Measurements from ENCODE around the gene THRB. TPM values are rescaled to one million over a fixed set of nuclear protein-coding genes. Genes with fewer than 3 reads are reported as not detected.
"Not testable (repeated sequence)": the region's sequence is repeated elsewhere in the genome, so short reads cannot be mapped to it uniquely, and the experiment has no call there.

Gene THRB
- total RNA-seq, 2 donors from 2014 or later, result 1.2 TPM; not detected in 1

DNA sequence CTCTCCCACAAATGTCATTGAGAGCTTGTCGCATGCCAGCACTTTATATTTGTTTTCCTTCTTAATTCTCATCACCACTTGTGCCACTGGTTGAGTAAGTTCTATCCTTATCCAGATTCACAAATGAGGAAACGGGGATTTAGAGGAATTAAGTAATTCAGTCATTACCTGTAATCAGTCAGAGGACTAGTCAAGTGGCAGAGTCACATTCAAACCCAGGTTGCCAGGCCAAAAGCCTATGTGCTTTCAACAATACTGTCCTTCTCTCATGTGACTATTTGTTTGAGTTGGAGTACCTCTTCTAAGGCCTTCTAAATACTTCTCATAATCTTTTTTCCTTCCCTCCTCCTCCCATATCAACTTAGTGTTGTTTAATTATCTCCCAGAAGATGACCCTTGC is 76.9 kb downstream of the THRB start:
- Mint-ChIP-seq H3K4me1 (no peaks in the 10 kb centered on the region), H3K27ac (no peak overlapping the region), H3K4me3 (no peak overlapping the region), H3K36me3 (ENCODE audit: low read depth) (no peaks in the 10 kb centered on the region), H3K27me3 (no peaks in the 10 kb centered on the region)
- no peak for DNase-seq
- no peak for ATAC-seq
- H3K9me3 ChIP-seq (ENCODE audit: control insufficient read depth, low read length, poor library complexity, severe bottlenecking), result no peaks in the 10 kb centered on the region

DNA sequence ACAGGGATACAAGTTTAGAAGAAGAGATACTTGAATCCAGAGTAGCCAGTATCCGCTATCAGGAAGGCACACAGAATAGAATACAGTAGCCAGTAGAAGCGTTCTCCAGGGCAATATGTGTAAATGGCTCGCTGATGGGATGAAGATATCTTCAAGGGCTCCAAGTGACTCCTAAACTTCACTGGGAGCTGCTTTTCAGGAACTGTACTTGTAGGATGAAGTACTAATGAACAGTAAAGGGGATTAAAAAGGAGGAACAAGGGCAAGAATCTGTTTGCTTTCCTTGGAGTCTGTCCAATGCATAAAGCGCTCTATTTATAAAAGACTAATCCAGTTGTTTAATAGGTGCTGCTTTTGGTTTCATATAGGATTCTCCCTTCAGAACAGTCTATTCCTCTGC is 78.4 kb downstream of the THRB start:
- H3K4me3 Mint-ChIP-seq, result no peak overlapping the region
- no peaks in the 10 kb centered on the region for H3K27me3 Mint-ChIP-seq
- ATAC-seq, result no peak
- no peaks in the 10 kb centered on the region for H3K36me3 Mint-ChIP-seq (ENCODE audit: low read depth)
- no peaks in the 10 kb centered on the region for H3K4me1 Mint-ChIP-seq
- no peak for DNase-seq
- no peaks in the 10 kb centered on the region for H3K9me3 ChIP-seq (ENCODE audit: control insufficient read depth, low read length, poor library complexity, severe bottlenecking)
- no peak overlapping the region for H3K27ac Mint-ChIP-seq

DNA sequence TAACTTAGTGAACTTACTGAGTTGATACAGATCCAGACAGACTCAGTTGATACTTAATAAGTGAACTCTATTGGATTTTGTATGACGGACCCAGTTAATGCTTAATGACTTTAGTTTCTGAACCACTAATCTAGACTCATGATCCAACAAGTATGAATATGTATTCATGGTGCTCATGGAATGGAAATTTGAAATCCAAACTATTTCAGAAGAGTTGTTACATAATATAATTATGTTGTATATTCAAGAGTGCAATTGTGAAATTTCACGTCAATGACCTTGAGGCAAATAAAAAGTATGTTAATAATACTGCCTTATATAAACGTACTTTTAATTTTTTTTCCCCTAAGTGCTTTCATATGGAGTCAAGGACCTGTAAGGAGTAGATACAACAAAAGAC is 78.8 kb downstream of the THRB start:
- Mint-ChIP-seq H3K4me1 (no peaks in the 10 kb centered on the region), H3K27me3 (no peaks in the 10 kb centered on the region), H3K36me3 (ENCODE audit: low read depth) (no peaks in the 10 kb centered on the region), H3K4me3 (no peak overlapping the region), H3K27ac (no peak overlapping the region)
- DNase-seq (no peak), ATAC-seq (no peak)
- H3K9me3 ChIP-seq (ENCODE audit: control insufficient read depth, low read length, poor library complexity, severe bottlenecking), result no peaks in the 10 kb centered on the region

DNA sequence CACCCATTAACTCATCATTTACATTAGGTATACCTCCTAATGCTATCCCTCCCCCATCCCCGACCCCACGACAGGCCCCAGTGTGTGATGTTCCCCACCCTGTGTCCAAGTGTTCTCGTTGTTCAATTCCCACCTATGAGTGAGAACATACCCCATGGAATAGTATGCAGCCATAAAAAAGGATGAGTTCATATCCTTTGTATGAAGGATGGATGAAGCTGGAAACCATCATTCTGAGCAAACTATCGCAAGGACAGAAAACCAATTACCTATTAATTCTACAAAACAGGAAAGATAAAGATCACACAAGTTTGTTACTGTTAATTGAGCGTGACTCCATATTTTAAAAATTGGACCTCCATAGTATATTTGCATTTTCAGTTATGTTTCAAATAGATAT is 81.0 kb downstream of the THRB start:
- not testable (repeated sequence) for H3K27ac Mint-ChIP-seq; H3K27me3 Mint-ChIP-seq; DNase-seq; H3K9me3 ChIP-seq (ENCODE audit: control insufficient read depth, low read length, poor library complexity, severe bottlenecking); ATAC-seq; H3K36me3 Mint-ChIP-seq (ENCODE audit: low read depth); H3K4me3 Mint-ChIP-seq; H3K4me1 Mint-ChIP-seq

GRCh38 chr3:24410860-24411259 is 83.8 kb downstream of the THRB start:
- ATAC-seq, result no peak

DNA sequence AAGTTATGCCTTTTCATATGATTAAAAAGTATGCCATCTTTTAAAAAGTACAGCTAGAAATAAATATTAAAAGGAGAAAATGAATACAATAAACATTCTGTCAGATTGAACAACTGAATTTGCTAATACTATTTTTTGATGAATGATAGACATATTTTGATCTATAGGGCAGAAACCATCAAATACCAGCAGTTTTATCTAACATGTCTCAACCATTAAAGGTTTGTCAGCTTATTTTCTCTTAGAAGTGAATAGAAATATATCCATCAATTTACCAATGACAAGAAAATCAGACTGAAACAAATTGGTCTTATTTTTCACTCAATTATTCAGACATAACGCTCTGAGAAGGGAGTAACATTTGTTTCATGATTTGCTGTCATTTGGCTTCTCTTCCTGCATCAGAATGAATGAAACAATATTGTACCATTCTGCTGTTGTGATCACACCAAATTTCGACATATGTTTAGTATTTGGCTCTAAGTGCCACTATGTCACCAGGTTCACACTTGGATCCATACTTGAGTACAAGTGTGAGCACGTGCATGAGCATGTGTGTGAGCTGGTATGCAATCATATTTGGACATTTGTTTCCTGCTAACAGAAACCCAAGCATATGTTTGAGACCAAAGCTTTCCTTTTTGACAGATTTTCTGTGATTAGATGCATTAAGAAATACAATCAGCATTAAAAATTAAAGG is 86.5 kb downstream of the THRB start:
- H3K36me3 Mint-ChIP-seq (ENCODE audit: low read depth), result no peaks in the 10 kb centered on the region
- no peak overlapping the region for H3K27ac Mint-ChIP-seq
- H3K9me3 ChIP-seq (ENCODE audit: control insufficient read depth, low read length, poor library complexity, severe bottlenecking), result no peaks in the 10 kb centered on the region
- no peaks in the 10 kb centered on the region for H3K4me1 Mint-ChIP-seq
- no peak for ATAC-seq
- no peak for DNase-seq
- no peak overlapping the region for H3K4me3 Mint-ChIP-seq
- H3K27me3 Mint-ChIP-seq, result no peaks in the 10 kb centered on the region

More at GRCh38 chr3:24410860-24411259, 83.8 kb downstream of the THRB start:
- H3K27ac Mint-ChIP-seq, result no peak overlapping the region
- H3K9me3 ChIP-seq (ENCODE audit: control insufficient read depth, low read length, poor library complexity, severe bottlenecking), result no peaks in the 10 kb centered on the region
- no peaks in the 10 kb centered on the region for H3K4me1 Mint-ChIP-seq
- H3K36me3 Mint-ChIP-seq (ENCODE audit: low read depth), result no peaks in the 10 kb centered on the region
- no peak for DNase-seq
- H3K27me3 Mint-ChIP-seq, result no peaks in the 10 kb centered on the region
- H3K4me3 Mint-ChIP-seq, result no peak overlapping the region

GRCh38 chr3:24406900-24407299 is 87.8 kb downstream of the THRB start:
- H3K36me3 Mint-ChIP-seq (ENCODE audit: low read depth), result no peaks in the 10 kb centered on the region
- DNase-seq (no peak), ATAC-seq (no peak)
- H3K9me3 ChIP-seq (ENCODE audit: control insufficient read depth, low read length, poor library complexity, severe bottlenecking), result no peaks in the 10 kb centered on the region
- no peaks in the 10 kb centered on the region for H3K27me3 Mint-ChIP-seq
- H3K27ac Mint-ChIP-seq, result no peak overlapping the region
- no peaks in the 10 kb centered on the region for H3K4me1 Mint-ChIP-seq
- no peak overlapping the region for H3K4me3 Mint-ChIP-seq

GRCh38 chr3:24405057-24405456 is 89.6 kb downstream of the THRB start:
- no peak for DNase-seq
- ATAC-seq, result no peak

GRCh38 chr3:24401811-24402185 is 92.9 kb downstream of the THRB start:
- no peaks in the 10 kb centered on the region for H3K27me3 Mint-ChIP-seq
- ATAC-seq, result no peak

More at GRCh38 chr3:24405057-24405456, 89.6 kb downstream of the THRB start:
- H3K27me3 Mint-ChIP-seq, result no peaks in the 10 kb centered on the region
- no peaks in the 10 kb centered on the region for H3K9me3 ChIP-seq (ENCODE audit: control insufficient read depth, low read length, poor library complexity, severe bottlenecking)
- no peaks in the 10 kb centered on the region for H3K36me3 Mint-ChIP-seq (ENCODE audit: low read depth)
- no peaks in the 10 kb centered on the region for H3K4me1 Mint-ChIP-seq
- H3K27ac Mint-ChIP-seq, result no peak overlapping the region
- no peak overlapping the region for H3K4me3 Mint-ChIP-seq

GRCh38 chr3:24401090-24401810 is 93.4 kb downstream of the THRB start:
- Mint-ChIP-seq H3K27me3 (no peaks in the 10 kb centered on the region), H3K36me3 (ENCODE audit: low read depth) (no peaks in the 10 kb centered on the region), H3K27ac (no peak overlapping the region), H3K4me1 (no peaks in the 10 kb centered on the region), H3K4me3 (no peak overlapping the region)
- DNase-seq, result no peak
- no peak for ATAC-seq
- H3K9me3 ChIP-seq (ENCODE audit: control insufficient read depth, low read length, poor library complexity, severe bottlenecking), result no peaks in the 10 kb centered on the region

More at GRCh38 chr3:24401811-24402185, 92.9 kb downstream of the THRB start:
- Mint-ChIP-seq H3K4me1 (no peaks in the 10 kb centered on the region), H3K27ac (no peak overlapping the region), H3K36me3 (ENCODE audit: low read depth) (no peaks in the 10 kb centered on the region), H3K4me3 (no peak overlapping the region)
- no peaks in the 10 kb centered on the region for H3K9me3 ChIP-seq (ENCODE audit: control insufficient read depth, low read length, poor library complexity, severe bottlenecking)
- DNase-seq, result no peak

DNA sequence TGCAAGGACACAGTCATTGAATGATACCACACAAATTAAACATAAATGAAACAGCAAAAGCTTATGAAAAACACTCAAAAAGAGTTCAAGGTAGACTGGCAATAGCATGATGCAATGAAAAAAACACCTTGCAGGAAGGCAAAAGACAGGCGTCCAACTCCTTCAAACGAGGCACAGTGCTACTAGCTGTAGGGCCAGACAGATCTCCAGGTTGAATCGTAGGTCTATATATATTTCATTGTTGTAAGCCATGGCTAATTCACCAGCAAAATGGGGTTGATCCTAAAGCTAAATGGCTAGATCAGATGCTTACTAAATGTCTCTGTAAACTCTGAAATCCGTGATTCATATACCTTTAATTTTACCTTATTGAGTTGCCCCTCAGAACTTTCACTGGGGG is 94.2 kb downstream of the THRB start:
- Mint-ChIP-seq H3K27me3 (no peaks in the 10 kb centered on the region), H3K4me3 (no peak overlapping the region), H3K36me3 (ENCODE audit: low read depth) (no peaks in the 10 kb centered on the region), H3K4me1 (no peaks in the 10 kb centered on the region), H3K27ac (no peak overlapping the region)
- no peaks in the 10 kb centered on the region for H3K9me3 ChIP-seq (ENCODE audit: control insufficient read depth, low read length, poor library complexity, severe bottlenecking)
- DNase-seq (no peak), ATAC-seq (no peak)

DNA sequence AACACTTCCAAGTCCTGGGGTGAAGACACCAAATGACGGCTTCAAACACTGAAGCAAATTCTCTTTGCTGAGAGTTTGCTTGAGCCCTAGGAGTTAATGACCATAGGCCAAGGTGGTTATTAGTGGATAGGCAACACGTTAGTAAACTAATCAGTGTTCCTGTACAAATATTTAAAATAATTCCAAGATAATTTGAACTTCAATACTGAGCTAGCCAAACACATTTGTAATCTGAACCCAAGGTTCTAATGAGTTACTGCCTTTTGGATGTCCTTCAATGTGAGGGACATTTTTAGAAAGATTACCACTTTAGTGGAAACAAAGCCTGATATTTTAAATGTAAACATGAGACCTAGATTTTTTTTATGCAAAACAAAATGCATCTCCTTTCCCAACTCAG is 94.6 kb downstream of the THRB start:
- no peak overlapping the region for H3K4me3 Mint-ChIP-seq
- no peaks in the 10 kb centered on the region for H3K36me3 Mint-ChIP-seq (ENCODE audit: low read depth)
- ATAC-seq (no peak), DNase-seq (no peak)
- no peaks in the 10 kb centered on the region for H3K9me3 ChIP-seq (ENCODE audit: control insufficient read depth, low read length, poor library complexity, severe bottlenecking)
- no peak overlapping the region for H3K27ac Mint-ChIP-seq
- no peaks in the 10 kb centered on the region for H3K27me3 Mint-ChIP-seq
- no peaks in the 10 kb centered on the region for H3K4me1 Mint-ChIP-seq

DNA sequence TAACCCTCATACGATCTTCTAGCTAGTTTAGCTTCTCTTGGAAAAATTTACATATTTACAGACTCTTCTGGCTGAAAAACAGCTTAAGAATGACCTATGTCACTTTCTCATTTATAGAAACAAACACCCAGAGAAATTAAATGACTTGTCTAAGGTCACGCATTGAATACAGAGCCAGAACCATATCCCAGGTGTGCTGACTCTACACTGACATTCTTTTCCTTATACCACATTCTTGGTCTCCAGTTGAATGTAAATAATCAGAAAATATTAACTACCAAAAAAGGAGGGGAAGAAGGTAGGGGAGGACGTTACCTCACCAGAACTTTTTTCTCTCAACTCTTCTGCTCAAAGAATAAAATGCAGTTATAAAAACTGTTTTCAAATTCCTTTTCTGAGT is 95.0 kb downstream of the THRB start:
- Mint-ChIP-seq H3K4me1 (no peaks in the 10 kb centered on the region), H3K36me3 (ENCODE audit: low read depth) (no peaks in the 10 kb centered on the region), H3K4me3 (no peak overlapping the region), H3K27ac (no peak overlapping the region), H3K27me3 (no peaks in the 10 kb centered on the region)
- ATAC-seq, result no peak
- H3K9me3 ChIP-seq (ENCODE audit: control insufficient read depth, low read length, poor library complexity, severe bottlenecking), result no peaks in the 10 kb centered on the region
- DNase-seq, result no peak

DNA sequence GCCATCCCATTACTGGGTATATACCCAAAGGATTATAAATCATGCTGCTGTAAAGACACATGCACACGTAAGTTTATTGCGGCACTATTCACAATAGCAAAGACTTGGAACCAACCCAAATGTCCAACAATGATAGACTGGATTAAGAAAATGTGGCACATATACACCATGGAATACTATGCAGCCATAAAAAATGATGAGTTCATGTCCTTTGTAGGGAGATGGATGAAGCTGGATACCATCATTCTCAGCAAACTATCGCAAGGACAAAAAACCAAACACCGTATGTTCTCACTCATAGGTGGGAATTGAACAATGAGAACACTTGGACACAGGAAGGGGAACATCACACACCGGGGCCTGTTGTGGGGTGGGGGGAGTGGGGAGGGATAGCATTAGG is 95.9 kb downstream of the THRB start:
- H3K4me1 Mint-ChIP-seq; H3K9me3 ChIP-seq (ENCODE audit: control insufficient read depth, low read length, poor library complexity, severe bottlenecking); H3K27ac Mint-ChIP-seq; H3K36me3 Mint-ChIP-seq (ENCODE audit: low read depth); DNase-seq; H3K27me3 Mint-ChIP-seq; H3K4me3 Mint-ChIP-seq; ATAC-seq: not testable (repeated sequence)

Measured in T-helper 17 cell (primary cell).